Breast epithelium (tissue), 3 donors: Measurements from ENCODE around the gene CLASP2.

ENCODE experiments used
- POLR2AphosphoS5 ChIP-seq, 3 donors: sonication (generic); formaldehyde crosslinking; IDR thresholded peaks; one replicate each; pipeline ENCODE4 v1.6.1; 2017; ENCODE audit warnings: antibody characterized with exemption in 3 of 3
- TF ChIP-seq, protein P1 (sequence below), 3 donors: fragments of 450-650 bp; IDR thresholded peaks; one replicate each; pipeline ENCODE4 v1.5.1; 2016 to 2017; ENCODE audit warnings: antibody characterized with exemption in 3 of 3, mild to moderate bottlenecking in 3 of 3, moderate library complexity in 3 of 3

DNA sequence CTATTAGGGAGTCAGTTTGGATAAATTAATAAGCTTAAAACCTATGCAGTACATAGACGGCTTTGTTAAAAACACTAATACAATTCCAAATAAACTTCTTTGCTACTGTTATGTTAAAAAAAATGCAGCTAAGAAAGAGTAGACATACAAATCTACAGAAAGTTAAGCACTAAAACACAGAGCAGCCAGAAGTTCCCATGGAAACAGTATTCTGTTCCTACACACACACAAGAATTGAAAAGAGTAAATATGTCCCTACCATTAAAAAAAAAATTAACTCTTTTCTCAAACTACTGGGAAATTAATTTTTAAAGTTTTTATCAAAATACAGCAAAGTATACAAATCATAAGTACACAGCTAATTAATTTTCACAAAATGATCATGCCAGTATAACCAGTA lies 71.6 kb downstream of the CLASP2 start:
- TF ChIP-seq, protein P1, sequence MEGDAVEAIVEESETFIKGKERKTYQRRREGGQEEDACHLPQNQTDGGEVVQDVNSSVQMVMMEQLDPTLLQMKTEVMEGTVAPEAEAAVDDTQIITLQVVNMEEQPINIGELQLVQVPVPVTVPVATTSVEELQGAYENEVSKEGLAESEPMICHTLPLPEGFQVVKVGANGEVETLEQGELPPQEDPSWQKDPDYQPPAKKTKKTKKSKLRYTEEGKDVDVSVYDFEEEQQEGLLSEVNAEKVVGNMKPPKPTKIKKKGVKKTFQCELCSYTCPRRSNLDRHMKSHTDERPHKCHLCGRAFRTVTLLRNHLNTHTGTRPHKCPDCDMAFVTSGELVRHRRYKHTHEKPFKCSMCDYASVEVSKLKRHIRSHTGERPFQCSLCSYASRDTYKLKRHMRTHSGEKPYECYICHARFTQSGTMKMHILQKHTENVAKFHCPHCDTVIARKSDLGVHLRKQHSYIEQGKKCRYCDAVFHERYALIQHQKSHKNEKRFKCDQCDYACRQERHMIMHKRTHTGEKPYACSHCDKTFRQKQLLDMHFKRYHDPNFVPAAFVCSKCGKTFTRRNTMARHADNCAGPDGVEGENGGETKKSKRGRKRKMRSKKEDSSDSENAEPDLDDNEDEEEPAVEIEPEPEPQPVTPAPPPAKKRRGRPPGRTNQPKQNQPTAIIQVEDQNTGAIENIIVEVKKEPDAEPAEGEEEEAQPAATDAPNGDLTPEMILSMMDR (IDR thresholded peaks at IDR 0.05) = no peak
- no peak for TF ChIP-seq POLR2AphosphoS5 (IDR thresholded peaks at IDR 0.05)
